ENCODE results near the gene ING5.

GRCh38 chr2:241762321-241762932 is 60.6 kb downstream of the ING5 start:
- TF ChIP-seq CTCF (IDR thresholded peaks at IDR 0.05; ENCODE audit: low read depth, low read length) (no peak), POLR2A (IDR thresholded peaks at IDR 0.05; ENCODE audit: extremely low read depth, insufficient read length) (no peak), MAX (IDR thresholded peaks at IDR 0.05; ENCODE audit: low read depth, low read length) (no peak), MYC (IDR thresholded peaks at IDR 0.05; ENCODE audit: low read depth, low read length) (no peak)

Measured in NB4 (cell line).